T-helper 17 cell (primary cell): ENCODE data around the gene BCL6B. TPM values are rescaled to one million over a fixed set of nuclear protein-coding genes. Genes with fewer than 3 reads are reported as not detected.
"Not testable (repeated sequence)": the region's sequence is repeated elsewhere in the genome, so short reads cannot be mapped to it uniquely, and the experiment has no call there.

Source experiments
- ATAC-seq: fragments of 150-1000 bp; cut with Tn5 transposase; 2 replicates; pipeline ENCODE4 v1.10.0; 2021; ENCODE audit warnings: mild to moderate bottlenecking, moderate library complexity
- DNase-seq, 3 donors: peaks; one replicate each; pipeline versions ENCODE4 v3.0.0 to v3.0.0-alpha.2; 2020 to 2021
- H3K9me3 ChIP-seq: one replicate; pipeline ENCODE4 v1.7.0; 2013; ENCODE audit warnings: low read length, mild to moderate bottlenecking; ENCODE audit not compliant: control insufficient read depth, poor library complexity, severe bottlenecking
- H3K27ac Mint-ChIP-seq: one replicate; pipeline ENCODE4 v1.8.0; 2022; ENCODE audit warnings: mild to moderate bottlenecking, moderate library complexity, mixed read lengths
- H3K27me3 Mint-ChIP-seq: one replicate; pipeline ENCODE4 v1.8.0; 2022; ENCODE audit warnings: mixed read lengths
- H3K36me3 Mint-ChIP-seq: one replicate; pipeline ENCODE4 v1.8.0; 2022; ENCODE audit warnings: low read depth, mixed read lengths
- H3K4me1 Mint-ChIP-seq: one replicate; pipeline ENCODE4 v1.8.0; 2022; ENCODE audit warnings: mild to moderate bottlenecking, mixed read lengths
- H3K4me3 Mint-ChIP-seq: one replicate; pipeline ENCODE4 v1.8.0; 2022; ENCODE audit warnings: mild to moderate bottlenecking, moderate library complexity, mixed read lengths
- total RNA-seq, 4 donors: library from RNA in 2 of 4; stranded (reverse) in 2 of 4; gene quantifications; one replicate each; pipeline ENCODE4 v1.2.3 and lab custom pipeline; 2022 to 2026

Gene BCL6B, protein sequence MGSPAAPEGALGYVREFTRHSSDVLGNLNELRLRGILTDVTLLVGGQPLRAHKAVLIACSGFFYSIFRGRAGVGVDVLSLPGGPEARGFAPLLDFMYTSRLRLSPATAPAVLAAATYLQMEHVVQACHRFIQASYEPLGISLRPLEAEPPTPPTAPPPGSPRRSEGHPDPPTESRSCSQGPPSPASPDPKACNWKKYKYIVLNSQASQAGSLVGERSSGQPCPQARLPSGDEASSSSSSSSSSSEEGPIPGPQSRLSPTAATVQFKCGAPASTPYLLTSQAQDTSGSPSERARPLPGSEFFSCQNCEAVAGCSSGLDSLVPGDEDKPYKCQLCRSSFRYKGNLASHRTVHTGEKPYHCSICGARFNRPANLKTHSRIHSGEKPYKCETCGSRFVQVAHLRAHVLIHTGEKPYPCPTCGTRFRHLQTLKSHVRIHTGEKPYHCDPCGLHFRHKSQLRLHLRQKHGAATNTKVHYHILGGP
- under 1 TPM in 1 of 2 donors, not detected in 1; 0.17 TPM for total RNA-seq
- 0.08 to 0.12 reads per million in 2 donors for total RNA-seq (lab: John Stamatoyannopoulos, UW)

DNA sequence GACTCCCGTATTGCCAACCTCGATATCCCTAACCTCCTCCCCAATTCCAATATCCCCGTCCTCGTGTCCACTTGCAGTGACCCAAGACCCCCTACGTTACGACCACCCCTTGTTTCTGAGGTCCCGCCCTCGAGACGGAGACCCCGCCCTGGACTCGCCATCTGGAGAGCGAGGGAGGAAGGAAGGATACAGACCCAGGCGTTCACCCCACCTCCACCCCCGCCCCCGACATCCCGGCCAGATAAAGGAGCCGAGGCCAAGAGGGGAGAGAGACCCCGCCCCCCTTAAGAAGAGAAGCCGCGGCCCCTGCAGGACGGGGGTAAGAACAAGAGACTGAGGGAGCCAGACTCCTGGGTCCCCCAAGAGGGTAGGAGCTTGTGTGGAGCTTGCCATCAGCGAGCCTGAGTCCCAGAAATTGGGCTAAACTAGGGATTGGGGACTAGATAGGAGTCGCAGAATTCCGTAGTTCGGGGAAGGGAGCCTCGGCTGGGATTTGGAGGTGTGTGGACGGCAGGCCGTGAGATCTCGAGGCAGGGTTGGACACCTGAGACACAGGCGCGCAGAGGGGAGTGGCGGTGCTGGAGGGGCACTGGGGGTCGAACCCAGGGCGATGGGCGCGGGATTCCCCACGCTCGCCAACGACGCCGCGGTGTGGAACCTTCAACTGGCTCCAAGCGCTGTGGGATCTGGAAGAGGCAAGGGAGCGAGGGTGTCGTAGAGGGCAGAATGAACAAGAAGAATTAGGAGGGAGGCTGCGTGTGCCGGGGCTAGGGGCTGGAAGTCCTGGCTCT, at the start of gene BCL6B:
BCL6B (plus strand) TSS at position 270 of the 791 bp plus-strand sequence. CDS start 622 bp downstream, outside the sequence.
- H3K9me3 ChIP-seq, result no peaks in the 10 kb centered on the region
- Mint-ChIP-seq H3K36me3 (no peaks in the 10 kb centered on the region), H3K27me3 (no peaks in the 10 kb centered on the region), H3K27ac (peak within 1 kb of the TSS; percentile 100), H3K4me3 (peak within 1 kb of the TSS; percentile 90), H3K4me1 (peaks cover 36% of the 10 kb centered on the region)
- no peak for DNase-seq
- ATAC-seq, result no peak

DNA sequence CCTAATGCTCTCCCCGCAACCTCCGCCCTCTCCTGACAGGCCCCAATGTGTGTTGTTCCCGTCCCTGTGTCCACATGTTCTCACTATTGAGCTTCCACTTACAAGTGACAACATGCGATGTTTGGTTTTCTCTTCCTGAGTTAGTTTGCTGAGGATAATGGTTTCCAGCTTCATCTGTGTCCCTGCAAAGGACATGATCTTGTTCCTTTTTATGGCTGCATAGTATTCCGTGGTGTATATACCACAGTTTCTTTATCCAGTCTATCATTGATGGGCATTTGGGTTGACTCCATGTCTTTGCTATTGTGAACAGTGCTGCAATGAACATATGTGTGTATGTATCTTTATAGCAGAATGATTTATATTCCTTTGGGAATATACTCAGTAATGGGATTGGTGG, 43.4 kb upstream of the BCL6B start:
- not testable (repeated sequence) for H3K27ac Mint-ChIP-seq, H3K4me3 Mint-ChIP-seq

DNA sequence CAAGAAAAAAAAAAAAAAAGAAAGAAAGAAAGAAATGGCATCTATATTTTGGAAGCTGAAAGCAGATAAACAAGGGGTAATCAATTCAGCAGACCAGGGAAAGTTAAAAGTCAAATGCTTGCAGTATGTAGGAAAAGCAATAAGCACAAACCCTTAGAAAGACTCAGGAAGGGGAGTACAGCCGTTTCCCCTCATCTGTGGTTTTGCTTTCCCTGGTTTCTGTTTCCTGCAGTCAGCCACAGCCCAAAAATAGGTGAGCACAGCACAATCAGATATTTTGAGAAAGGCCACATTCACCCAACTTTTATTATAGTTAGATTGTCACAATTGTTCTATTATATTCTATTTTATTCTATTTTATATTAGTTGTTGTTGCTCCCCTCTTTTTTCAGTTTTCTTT, 41.4 kb upstream of the BCL6B start:
- DNase-seq, result no peak
- no peak overlapping the region for H3K4me3 Mint-ChIP-seq
- peak overlapping the region; percentile 47 for H3K27ac Mint-ChIP-seq

More for the DNA sequence above, 43.4 kb upstream of the BCL6B start:
- ATAC-seq, H3K4me1 Mint-ChIP-seq, DNase-seq, H3K9me3 ChIP-seq, H3K27me3 Mint-ChIP-seq, H3K36me3 Mint-ChIP-seq: not testable (repeated sequence)

GRCh38 chr17:6985266-6985665, 37.6 kb upstream of the BCL6B start:
- ATAC-seq, result no peak
- Mint-ChIP-seq H3K4me1 (peaks cover 12% of the 10 kb centered on the region), H3K36me3 (peaks cover 4% of the 10 kb centered on the region), H3K27ac (no peak overlapping the region), H3K27me3 (no peaks in the 10 kb centered on the region), H3K4me3 (no peak overlapping the region)
- DNase-seq, result no peak
- H3K9me3 ChIP-seq, result no peaks in the 10 kb centered on the region

More for the DNA sequence above, 41.4 kb upstream of the BCL6B start:
- Mint-ChIP-seq H3K4me1 (peaks cover 9% of the 10 kb centered on the region), H3K36me3 (peaks cover 2% of the 10 kb centered on the region), H3K27me3 (no peaks in the 10 kb centered on the region)
- ATAC-seq, result no peak
- H3K9me3 ChIP-seq, result no peaks in the 10 kb centered on the region

DNA sequence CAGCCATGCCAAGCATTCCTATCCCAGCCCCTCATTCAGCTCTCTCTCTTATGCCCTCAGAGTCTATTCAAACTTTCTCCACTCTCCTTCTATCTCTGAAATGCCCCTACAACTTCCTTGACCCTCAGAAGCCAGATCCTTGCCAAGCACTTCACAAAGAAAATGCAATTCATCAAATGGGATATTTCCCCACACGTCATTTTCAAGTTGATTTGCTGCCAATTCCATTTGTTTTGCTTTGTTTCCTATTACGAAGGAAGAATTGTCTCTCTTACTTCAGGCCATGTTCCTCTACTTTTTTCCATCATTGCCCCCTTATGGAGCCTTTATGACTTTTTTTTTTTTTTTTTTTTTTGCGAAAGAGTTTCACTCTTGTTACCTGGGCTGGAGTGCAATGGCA, 36.2 kb upstream of the BCL6B start:
- Mint-ChIP-seq H3K4me1 (peaks cover 2% of the 10 kb centered on the region), H3K36me3 (peaks cover 4% of the 10 kb centered on the region), H3K27ac (no peak overlapping the region), H3K27me3 (no peaks in the 10 kb centered on the region), H3K4me3 (no peak overlapping the region)
- ATAC-seq (no peak), DNase-seq (no peak)
- no peaks in the 10 kb centered on the region for H3K9me3 ChIP-seq

DNA sequence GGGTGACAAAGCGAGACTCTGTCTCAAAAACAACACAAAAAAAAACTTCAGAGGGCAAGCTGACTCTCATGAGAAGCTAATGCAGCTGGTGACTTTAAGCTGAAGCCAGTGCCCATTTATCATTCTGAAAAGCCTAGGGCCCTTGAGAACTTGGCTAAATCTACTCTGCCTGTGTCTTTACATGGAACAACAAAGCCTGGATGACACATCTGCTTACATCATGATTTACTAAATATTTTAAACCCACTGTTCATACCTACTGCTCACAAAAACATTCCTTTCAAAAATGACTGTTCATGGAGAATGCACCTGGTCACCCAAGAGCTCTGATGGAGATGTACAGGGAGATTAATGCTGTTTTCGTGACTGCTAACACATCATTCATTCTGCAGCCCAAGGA, 33.1 kb upstream of the BCL6B start:
- Mint-ChIP-seq H3K4me3 (no peak overlapping the region), H3K4me1 (peaks cover 2% of the 10 kb centered on the region), H3K27ac (no peak overlapping the region)

DNA sequence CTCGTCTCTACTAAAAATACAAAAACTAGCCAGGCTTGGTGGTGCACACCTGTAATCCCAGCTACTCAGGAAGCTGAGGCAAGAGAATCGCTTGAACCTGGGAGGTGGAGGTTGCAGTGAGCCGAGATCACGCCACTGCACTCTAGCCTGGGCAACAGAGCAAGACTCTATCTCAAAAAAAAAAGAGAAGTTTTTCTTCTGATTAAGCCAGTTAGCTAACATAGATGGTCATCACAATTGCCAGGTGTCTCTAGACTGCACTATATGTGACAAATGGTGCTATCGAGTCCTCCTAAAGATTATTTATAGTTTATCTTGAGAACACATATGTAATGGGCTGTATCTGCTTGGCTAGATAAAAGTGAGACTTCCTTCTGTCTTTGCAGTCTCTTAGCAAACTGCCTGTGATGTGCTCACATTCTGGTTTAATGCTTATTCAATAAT, 29.2 kb upstream of the BCL6B start:
- peaks cover 12% of the 10 kb centered on the region for H3K36me3 Mint-ChIP-seq
- H3K4me3 Mint-ChIP-seq, H3K9me3 ChIP-seq, DNase-seq, H3K4me1 Mint-ChIP-seq, ATAC-seq, H3K27me3 Mint-ChIP-seq: not testable (repeated sequence)
- H3K27ac Mint-ChIP-seq, result peak overlapping the region; percentile 4

More for the DNA sequence above, 33.1 kb upstream of the BCL6B start:
- H3K9me3 ChIP-seq, result no peaks in the 10 kb centered on the region
- ATAC-seq, result no peak
- H3K36me3 Mint-ChIP-seq, result peaks cover 4% of the 10 kb centered on the region
- DNase-seq, result no peak
- no peaks in the 10 kb centered on the region for H3K27me3 Mint-ChIP-seq

DNA sequence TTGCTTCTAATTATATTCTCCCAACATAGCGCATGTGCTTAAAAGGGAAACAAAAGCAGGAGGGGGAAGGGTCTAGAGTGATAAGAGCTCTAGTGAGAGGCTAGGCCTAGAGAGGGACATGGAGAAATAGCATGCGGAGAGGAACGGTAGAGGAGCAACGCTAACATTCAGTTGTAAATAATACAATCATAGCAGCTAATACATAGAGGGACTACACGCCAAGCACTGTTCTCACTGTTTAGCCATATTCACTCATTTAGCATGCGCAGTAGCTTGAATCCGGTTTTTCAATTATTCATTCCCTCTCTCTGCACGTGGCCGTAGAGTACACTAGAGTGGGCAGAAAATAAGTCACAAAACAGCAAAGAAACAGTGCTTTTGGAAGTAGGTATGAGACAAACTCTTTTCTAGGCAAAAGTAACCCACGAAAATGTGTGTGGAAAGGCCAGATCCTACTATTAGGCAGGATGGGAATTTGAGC, 28.7 kb upstream of the BCL6B start:
- H3K9me3 ChIP-seq, result no peaks in the 10 kb centered on the region
- Mint-ChIP-seq H3K27ac (no peak overlapping the region), H3K4me3 (no peak overlapping the region), H3K36me3 (peaks cover 12% of the 10 kb centered on the region), H3K27me3 (no peaks in the 10 kb centered on the region), H3K4me1 (peaks cover 6% of the 10 kb centered on the region)
- ATAC-seq, result no peak
- DNase-seq, result no peak

DNA sequence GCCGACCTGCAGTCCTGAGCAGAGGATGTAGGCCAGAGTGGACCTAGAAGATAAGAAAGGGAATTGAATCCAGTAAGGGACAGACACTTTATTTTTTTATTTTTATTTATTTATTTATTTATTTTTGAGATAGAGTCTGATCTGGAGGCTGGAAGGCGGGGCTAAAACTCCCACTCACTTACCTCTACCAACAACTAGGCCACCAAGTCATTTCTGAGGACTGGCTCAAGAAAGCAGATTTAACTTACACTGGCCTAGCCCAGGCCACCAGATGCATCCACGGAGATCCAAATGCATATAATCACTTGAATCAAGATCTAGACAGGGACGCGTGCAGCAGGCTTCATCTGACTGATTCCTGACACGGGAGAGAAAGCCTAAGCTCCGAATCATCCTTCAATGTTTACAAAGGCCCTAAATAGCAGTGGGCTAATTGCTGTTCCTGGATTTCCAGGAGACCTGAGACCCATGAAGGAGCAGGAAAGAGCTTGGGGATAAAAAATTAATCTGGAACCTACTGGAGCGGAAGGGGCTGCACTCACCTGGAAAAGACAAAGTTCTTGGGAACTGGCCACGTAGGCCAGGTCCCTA, 28.1 kb upstream of the BCL6B start:
- H3K36me3 Mint-ChIP-seq, result peaks cover 15% of the 10 kb centered on the region
- H3K9me3 ChIP-seq, result no peaks in the 10 kb centered on the region
- ATAC-seq (no peak), DNase-seq (no peak)
- no peak overlapping the region for H3K27ac Mint-ChIP-seq
- H3K27me3 Mint-ChIP-seq, result no peaks in the 10 kb centered on the region
- peaks cover 8% of the 10 kb centered on the region for H3K4me1 Mint-ChIP-seq
- no peak overlapping the region for H3K4me3 Mint-ChIP-seq

GRCh38 chr17:6995500-6996255, 27.2 kb upstream of the BCL6B start, which contains the start of gene ALOX12:
TSS of gene ALOX12 (plus strand) at chr17:6996049. CDS start at chr17:6996118, 69 bp downstream.
- DNase-seq, result no peak
- Mint-ChIP-seq H3K27me3 (no peaks in the 10 kb centered on the region), H3K4me3 (no peak within 1 kb of the TSS), H3K4me1 (peaks cover 11% of the 10 kb centered on the region), H3K27ac (no peak within 1 kb of the TSS), H3K36me3 (peaks cover 17% of the 10 kb centered on the region)
- ATAC-seq, result no peak
- no peaks in the 10 kb centered on the region for H3K9me3 ChIP-seq

- Mint-ChIP-seq H3K27ac (no peak overlapping the region), H3K4me1 (peaks cover 14% of the 10 kb centered on the region), H3K27me3 (no peaks in the 10 kb centered on the region), H3K36me3 (peaks cover 21% of the 10 kb centered on the region), H3K4me3 (no peak overlapping the region)
- no peaks in the 10 kb centered on the region for H3K9me3 ChIP-seq
- DNase-seq, result no peak
- ATAC-seq, result no peak
Measured at GRCh38 chr17:6996256-6997011, 26.4 kb upstream of the BCL6B start.

GRCh38 chr17:6997171-6997570, 25.7 kb upstream of the BCL6B start:
- Mint-ChIP-seq H3K36me3 (peaks cover 25% of the 10 kb centered on the region), H3K4me3 (no peak overlapping the region), H3K4me1 (peaks cover 19% of the 10 kb centered on the region), H3K27ac (peak overlapping the region; percentile 45), H3K27me3 (no peaks in the 10 kb centered on the region)
- H3K9me3 ChIP-seq, result no peaks in the 10 kb centered on the region
- ATAC-seq (no peak), DNase-seq (no peak)
